Spleen (tissue), 7 donors: ENCODE measurements around the gene NLK.

Experiments
- POLR2A ChIP-seq, 3 donors: fragments of 450-650 bp; IDR thresholded peaks; one replicate each; pipeline ENCODE4 v1.5.1; 2017; ENCODE audit warnings: antibody characterized with exemption in 3 of 3, mild to moderate bottlenecking in 1 of 3
- TF ChIP-seq, protein P1 (sequence below), 11 experiments: fragments of 200-600 bp in 7 of 11; fragments of 450-650 bp in 4 of 11; sonication (generic) in 4 of 11; IDR thresholded peaks in 8 of 11; conservative IDR thresholded peaks in 3 of 11; 1 replicate in 7 of 11; 2 replicates in 4 of 11; pipeline versions ENCODE4 v1.4.0 to v1.8.0; 2016 to 2021; ENCODE audit warnings: antibody characterized with exemption in 11 of 11, inconsistent platforms in 4 of 11, mild to moderate bottlenecking in 1 of 11
- donor health status: DM: no; HTN: no; CAD: no; lungs with moderate emphysema.
- donor health status: DM: no; HTN: no; CAD: no.
- donor health status: DM: no; HTN: no; CAD: no.

DNA sequence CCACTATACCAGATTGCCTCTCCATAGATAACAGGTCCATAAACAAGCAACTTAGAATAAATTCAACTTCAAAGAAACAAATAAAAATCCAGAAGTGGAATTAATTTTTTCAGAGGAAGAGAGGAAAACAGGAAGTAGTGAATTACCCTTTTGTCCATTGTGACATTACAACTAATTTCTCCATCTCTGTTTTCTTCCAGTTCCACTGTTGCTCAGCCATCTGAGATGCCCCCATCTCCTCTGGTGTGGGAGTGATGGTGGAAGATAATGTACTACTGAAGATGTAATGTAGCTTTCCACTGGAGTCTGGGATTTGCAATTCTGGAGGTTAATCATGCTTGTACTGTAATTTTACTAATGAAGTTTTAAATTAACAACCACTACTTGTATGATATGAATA, 151.9 kb downstream of the NLK start:
- TF ChIP-seq, protein P1, sequence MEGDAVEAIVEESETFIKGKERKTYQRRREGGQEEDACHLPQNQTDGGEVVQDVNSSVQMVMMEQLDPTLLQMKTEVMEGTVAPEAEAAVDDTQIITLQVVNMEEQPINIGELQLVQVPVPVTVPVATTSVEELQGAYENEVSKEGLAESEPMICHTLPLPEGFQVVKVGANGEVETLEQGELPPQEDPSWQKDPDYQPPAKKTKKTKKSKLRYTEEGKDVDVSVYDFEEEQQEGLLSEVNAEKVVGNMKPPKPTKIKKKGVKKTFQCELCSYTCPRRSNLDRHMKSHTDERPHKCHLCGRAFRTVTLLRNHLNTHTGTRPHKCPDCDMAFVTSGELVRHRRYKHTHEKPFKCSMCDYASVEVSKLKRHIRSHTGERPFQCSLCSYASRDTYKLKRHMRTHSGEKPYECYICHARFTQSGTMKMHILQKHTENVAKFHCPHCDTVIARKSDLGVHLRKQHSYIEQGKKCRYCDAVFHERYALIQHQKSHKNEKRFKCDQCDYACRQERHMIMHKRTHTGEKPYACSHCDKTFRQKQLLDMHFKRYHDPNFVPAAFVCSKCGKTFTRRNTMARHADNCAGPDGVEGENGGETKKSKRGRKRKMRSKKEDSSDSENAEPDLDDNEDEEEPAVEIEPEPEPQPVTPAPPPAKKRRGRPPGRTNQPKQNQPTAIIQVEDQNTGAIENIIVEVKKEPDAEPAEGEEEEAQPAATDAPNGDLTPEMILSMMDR (IDR thresholded peaks at IDR 0.05 in 8 of 11, conservative IDR thresholded peaks at IDR 0.05 in 3 of 11): no peak
- no peak for TF ChIP-seq POLR2A (IDR thresholded peaks at IDR 0.05)
